ENCODE measurements around the gene ZNF853. TPM values are rescaled to one million over a fixed set of nuclear protein-coding genes. Genes with fewer than 3 reads are reported as not detected.

Gene ZNF853
- total and polyA plus RNA-seq, 8 donors, result 1.6 to 30.9 (median 5.6) TPM

DNA sequence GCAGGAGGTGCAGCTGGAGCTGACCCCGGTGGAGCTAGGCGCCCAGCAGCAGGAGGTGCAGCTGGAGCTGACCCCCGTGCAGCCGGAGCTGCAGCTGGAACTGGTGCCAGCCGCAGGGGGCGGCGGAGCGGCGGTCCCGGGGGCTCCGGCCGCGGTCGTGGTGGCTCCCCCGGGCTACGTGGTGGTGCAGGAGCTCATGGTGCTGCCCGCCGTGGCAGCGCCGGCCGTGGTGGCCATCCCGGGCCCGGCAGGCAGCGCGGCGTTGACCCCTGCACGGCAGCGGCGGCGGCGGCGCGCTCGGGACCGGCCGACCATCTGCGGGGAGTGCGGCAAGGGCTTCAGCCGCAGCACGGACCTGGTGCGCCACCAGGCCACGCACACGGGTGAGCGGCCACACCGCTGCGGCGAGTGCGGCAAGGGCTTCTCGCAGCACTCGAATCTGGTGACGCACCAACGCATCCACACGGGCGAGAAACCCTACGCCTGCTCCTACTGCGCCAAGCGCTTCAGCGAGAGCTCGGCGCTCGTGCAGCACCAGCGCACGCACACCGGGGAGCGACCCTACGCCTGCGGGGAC is 6.8 kb downstream of the ZNF853 start:
- TF ChIP-seq, protein P1, sequence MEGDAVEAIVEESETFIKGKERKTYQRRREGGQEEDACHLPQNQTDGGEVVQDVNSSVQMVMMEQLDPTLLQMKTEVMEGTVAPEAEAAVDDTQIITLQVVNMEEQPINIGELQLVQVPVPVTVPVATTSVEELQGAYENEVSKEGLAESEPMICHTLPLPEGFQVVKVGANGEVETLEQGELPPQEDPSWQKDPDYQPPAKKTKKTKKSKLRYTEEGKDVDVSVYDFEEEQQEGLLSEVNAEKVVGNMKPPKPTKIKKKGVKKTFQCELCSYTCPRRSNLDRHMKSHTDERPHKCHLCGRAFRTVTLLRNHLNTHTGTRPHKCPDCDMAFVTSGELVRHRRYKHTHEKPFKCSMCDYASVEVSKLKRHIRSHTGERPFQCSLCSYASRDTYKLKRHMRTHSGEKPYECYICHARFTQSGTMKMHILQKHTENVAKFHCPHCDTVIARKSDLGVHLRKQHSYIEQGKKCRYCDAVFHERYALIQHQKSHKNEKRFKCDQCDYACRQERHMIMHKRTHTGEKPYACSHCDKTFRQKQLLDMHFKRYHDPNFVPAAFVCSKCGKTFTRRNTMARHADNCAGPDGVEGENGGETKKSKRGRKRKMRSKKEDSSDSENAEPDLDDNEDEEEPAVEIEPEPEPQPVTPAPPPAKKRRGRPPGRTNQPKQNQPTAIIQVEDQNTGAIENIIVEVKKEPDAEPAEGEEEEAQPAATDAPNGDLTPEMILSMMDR (IDR thresholded peaks at IDR 0.05), result no peak
- TF ChIP-seq POLR2AphosphoS5 (IDR thresholded peaks at IDR 0.05) (no peak), EP300 (IDR thresholded peaks at IDR 0.05) (no peak), POLR2A (IDR thresholded peaks at IDR 0.05) (no peak)
- Histone ChIP-seq H3K36me3 (peaks cover 7 to 72% (median 32%) of the 10 kb centered on the region in 4 donors), H3K27me3 (no peaks in the 10 kb centered on the region), H3K27ac (no peak overlapping the region), H3K4me3 (no peak overlapping the region), H3K9me3 (no peaks in the 10 kb centered on the region), H3K4me1 (peaks cover 0 to 4% (median 2%) of the 10 kb centered on the region in 4 donors)
- DNase-seq, result no peak
- WGBS, 5 donors, result 94 to 98% (median 96%) methylated on average over 57 to 67 of the region's 67 CpGs; no CpG with 5 or more reads in 1 of the 5 donors
- intact Hi-C loops (cut with DNase I; ENCODE audit: low total_unique reads), result no loop called here

DNA sequence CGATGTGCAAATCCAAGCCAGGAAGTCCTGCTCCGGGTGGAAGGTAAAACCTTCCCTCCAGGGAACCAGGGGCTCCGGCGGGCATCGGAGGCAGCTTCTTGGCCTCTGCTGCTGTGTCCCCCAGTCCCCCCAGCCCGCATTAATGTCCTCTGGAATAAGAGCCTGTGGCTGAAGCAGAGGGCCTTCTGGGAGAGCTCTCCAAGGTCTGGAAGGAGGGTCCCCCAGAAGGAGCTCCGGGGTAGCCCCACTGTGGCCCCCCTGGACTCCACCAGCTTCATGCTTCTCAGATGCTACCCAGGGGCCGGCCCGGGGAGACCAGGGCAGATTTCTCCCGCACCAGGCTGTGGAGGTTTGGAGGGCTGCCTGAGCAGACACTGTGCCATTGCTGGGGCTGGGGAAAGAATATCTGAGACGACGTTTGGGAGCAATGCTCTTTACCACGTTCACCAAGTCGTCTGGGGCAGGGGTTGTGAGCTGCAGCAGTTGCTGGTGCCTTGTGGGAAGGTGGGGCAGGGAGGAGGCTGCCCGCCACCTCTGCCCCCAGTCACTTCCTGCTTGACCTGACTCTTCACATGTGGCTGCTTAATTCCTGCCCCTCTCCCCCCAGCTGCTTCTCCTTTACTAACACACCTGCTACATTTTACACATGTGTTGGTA is 8.3 kb downstream of the ZNF853 start:
- Histone ChIP-seq H3K36me3 (peaks cover 7 to 57% (median 32%) of the 10 kb centered on the region in 4 donors), H3K27ac (no peak overlapping the region), H3K4me1 (peaks cover 0 to 3% (median 0%) of the 10 kb centered on the region in 4 donors), H3K9me3 (no peaks in the 10 kb centered on the region), H3K4me3 (no peak overlapping the region), H3K27me3 (no peaks in the 10 kb centered on the region)
- intact Hi-C loops (cut with DNase I; ENCODE audit: low total_unique reads), result no loop called here
- DNase-seq, result peak in 1 of 2 donors; percentile 25
- 73 to 83% (median 79%) methylated on average over 13 to 15 of the region's 15 CpGs for WGBS, 5 donors
- no peak for TF ChIP-seq POLR2AphosphoS5 (IDR thresholded peaks at IDR 0.05)
- TF ChIP-seq EP300 (IDR thresholded peaks at IDR 0.05), result no peak
- no peak for TF ChIP-seq POLR2A (IDR thresholded peaks at IDR 0.05)
- TF ChIP-seq, protein P1 (IDR thresholded peaks at IDR 0.05), result no peak

DNA sequence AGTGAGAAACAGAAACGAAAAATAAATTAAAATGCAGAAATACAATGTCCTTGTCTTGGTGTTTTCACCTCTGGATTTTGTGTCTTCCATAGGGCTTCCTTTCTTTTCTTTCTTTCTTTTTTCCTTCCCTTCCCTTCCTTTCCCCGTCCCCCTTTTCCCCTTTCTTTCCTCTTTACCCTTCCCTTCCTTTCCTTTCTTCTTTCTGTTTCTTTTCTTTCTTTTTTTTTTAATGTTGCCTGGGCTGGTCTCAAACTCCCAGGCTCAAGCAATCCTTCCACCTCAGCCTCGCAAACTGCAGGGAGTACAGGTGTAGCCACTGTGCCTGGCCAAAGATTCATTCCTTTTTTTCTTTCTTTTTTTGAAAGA is 8.8 kb downstream of the ZNF853 start:
- TF ChIP-seq, protein P1 (IDR thresholded peaks at IDR 0.05), result no peak
- TF ChIP-seq POLR2A (IDR thresholded peaks at IDR 0.05) (no peak), POLR2AphosphoS5 (IDR thresholded peaks at IDR 0.05) (no peak), EP300 (IDR thresholded peaks at IDR 0.05) (no peak)
- intact Hi-C loops (cut with DNase I; ENCODE audit: low total_unique reads), result no loop called here
- peaks cover 7 to 57% (median 32%) of the 10 kb centered on the region in 4 donors for H3K36me3 ChIP-seq
- no peak overlapping the region for H3K4me3 ChIP-seq
- peaks cover 0 to 3% (median 0%) of the 10 kb centered on the region in 4 donors for H3K4me1 ChIP-seq
- H3K9me3 ChIP-seq, result no peaks in the 10 kb centered on the region
- no peak for DNase-seq
- WGBS, 5 donors, result 69 to 93% (median 80%) methylated on average over 3 of the region's 3 CpGs
- no peaks in the 10 kb centered on the region for H3K27me3 ChIP-seq
- no peak overlapping the region for H3K27ac ChIP-seq

DNA sequence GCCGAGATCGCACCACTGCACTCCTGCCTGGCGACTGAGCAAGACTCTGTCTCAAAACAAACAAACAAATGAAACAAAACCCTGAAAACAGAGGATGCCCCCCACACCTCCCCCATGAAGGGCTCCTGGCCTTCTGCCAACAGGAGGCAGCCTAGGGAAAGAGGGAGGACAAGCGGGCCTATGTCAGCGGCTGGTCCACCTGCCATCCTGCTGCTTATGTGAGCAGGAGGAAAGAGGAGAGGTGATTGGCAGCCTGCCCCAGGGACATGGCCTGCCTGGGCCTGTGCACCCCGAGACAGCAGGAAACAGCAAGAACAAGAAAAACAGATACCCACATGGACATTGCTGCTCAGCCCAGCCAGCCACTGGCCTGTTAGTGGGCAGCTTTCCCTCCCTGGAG is 12.6 kb downstream of the ZNF853 start:
- Histone ChIP-seq H3K27me3 (no peaks in the 10 kb centered on the region), H3K4me3 (no peak overlapping the region), H3K27ac (no peak overlapping the region), H3K36me3 (peaks cover 0 to 21% (median 12%) of the 10 kb centered on the region in 4 donors), H3K9me3 (no peaks in the 10 kb centered on the region), H3K4me1 (no peaks in the 10 kb centered on the region)
- DNase-seq, result no peak
- intact Hi-C loops (cut with DNase I; ENCODE audit: low total_unique reads), result no loop called here
- TF ChIP-seq, protein P1 (IDR thresholded peaks at IDR 0.05), result no peak
- no peak for TF ChIP-seq EP300 (IDR thresholded peaks at IDR 0.05)
- TF ChIP-seq POLR2A (IDR thresholded peaks at IDR 0.05), result no peak
- TF ChIP-seq POLR2AphosphoS5 (IDR thresholded peaks at IDR 0.05), result no peak
- WGBS, 5 donors, result 80 to 86% (median 83%) methylated on average over 5 to 6 of the region's 6 CpGs

All from stomach (tissue), 9 donors.